Measurements from ENCODE around the gene NXNL1.

Gene NXNL1

DNA sequence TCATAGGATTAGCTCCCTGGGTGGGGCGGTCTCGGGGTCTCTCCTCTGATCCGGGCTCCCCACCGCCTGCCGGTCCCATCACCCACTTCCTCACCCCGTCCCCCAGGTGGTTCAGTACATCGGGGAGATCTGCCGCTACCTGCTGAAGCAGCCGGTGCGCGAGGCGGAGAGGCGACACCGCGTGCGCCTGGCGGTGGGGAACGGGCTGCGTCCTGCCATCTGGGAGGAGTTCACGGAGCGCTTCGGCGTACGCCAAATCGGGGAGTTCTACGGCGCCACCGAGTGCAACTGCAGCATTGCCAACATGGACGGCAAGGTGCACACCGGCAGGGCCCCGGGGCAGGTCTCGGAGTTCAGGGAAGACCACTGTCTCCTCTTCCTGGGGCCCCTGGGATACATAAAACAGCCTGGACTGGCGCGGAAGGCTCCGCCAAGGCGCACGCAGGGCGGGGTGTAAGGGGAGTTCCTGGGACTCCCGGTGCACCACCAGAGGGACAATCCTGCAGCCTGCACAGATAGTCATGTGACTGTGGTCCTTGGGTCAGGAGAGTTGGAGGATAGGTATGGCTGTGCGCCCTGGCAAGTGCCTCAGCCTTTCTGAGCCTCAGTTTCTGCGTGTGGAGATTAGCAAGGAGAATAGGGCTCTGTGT is 36.5 kb upstream of the NXNL1 start:
- no peak overlapping the region for H3K27ac ChIP-seq (ENCODE audit: low read length)
- H3K9me3 ChIP-seq (ENCODE audit: control insufficient read depth, insufficient read depth, low read length): no peaks in the 10 kb centered on the region
- no peaks in the 10 kb centered on the region for H3K27me3 ChIP-seq (ENCODE audit: control insufficient read depth, insufficient read depth, low read length)
- H3K4me1 ChIP-seq (ENCODE audit: control insufficient read depth, insufficient read depth, low read length): 0 out of 2 replicates have a peak, but pooled peaks cover 3% of the 10 kb centered on the region
- WGBS (ENCODE audit: insufficient coverage, insufficient read length): no CpG with 5 or more reads among the region's 41 CpGs
- DNase-seq (ENCODE audit: low read depth, low spot score): no peak
- no peaks in the 10 kb centered on the region for H3K36me3 ChIP-seq (ENCODE audit: control insufficient read depth, insufficient read depth, low read length)
- H3K4me3 ChIP-seq (ENCODE audit: low read length): no peak overlapping the region

DNA sequence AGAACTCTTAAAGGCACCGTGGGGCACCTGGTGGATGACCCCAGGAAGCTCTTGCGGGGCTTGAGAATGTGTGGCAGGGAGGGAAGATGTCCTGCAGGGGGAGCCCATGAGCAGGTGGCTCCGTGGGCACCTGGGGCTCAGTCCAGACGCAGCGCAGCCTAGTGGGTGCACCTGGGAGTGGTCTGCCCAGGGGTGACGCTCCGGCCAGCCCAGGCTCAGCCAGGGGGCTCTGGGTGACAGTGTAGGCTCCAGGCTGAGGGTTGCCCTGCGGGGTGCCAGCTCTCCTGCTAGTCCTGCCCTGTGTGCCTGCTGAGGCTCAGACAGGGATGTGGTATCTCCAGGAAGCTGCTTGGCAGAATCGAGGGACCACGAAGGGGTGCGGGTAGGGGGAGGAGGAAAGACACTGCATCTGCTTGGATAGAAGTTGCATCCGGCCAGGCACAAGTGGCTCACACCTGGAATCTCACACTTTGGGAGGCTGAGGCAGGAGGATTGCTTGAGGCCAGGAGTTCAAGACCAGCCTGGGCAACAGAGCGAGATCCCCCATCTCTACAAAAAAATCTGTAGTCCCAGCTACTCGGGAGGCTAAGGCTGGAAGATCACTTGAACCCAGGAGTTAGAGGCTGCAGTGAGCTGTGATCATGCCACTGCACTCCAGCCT is 35.7 kb upstream of the NXNL1 start:
- DNase-seq (ENCODE audit: low read depth, low spot score): no peak
- WGBS (ENCODE audit: insufficient coverage, insufficient read length): no CpG with 5 or more reads among the region's 14 CpGs
- Histone ChIP-seq H3K9me3 (ENCODE audit: control insufficient read depth, insufficient read depth, low read length) (no peaks in the 10 kb centered on the region), H3K27ac (ENCODE audit: low read length) (no peak overlapping the region), H3K4me1 (ENCODE audit: control insufficient read depth, insufficient read depth, low read length) (0 out of 2 replicates have a peak, but pooled peaks cover 3% of the 10 kb centered on the region), H3K4me3 (ENCODE audit: low read length) (no peak overlapping the region), H3K27me3 (ENCODE audit: control insufficient read depth, insufficient read depth, low read length) (no peaks in the 10 kb centered on the region), H3K36me3 (ENCODE audit: control insufficient read depth, insufficient read depth, low read length) (no peaks in the 10 kb centered on the region)

DNA sequence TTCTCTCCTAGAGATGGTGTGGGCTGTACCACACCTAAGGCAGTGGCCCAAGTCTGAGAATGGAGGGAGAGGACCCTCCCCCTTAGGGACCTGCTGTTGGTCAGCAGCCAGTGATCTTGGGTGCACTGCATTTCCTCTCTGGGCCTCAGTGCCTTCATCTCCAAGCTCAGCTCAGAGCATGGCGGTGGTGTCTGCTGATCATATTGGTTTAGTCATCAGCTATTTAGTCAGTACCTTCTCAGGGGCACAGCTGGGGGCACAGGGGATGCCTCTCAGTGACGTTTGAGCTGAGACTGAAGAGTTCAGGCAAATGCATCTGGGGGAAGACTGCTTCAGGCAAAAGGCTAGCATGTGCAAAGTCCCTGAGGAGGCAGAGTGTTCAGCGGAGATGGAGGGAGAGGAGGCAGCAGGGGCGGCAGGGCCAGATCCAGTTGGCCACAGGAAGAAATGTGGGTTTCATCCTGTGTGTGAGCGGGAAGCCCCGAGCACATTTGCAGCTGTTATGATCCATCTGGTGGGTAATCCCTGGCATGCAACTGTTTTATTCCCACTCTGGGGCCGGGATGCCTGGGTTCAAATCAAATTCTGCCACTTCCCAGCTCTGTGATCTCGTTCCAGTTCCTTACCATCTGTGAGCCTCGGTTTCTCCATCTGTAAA is 35.0 kb upstream of the NXNL1 start:
- H3K4me3 ChIP-seq (ENCODE audit: low read length): no peak overlapping the region
- H3K27me3 ChIP-seq (ENCODE audit: control insufficient read depth, insufficient read depth, low read length): no peaks in the 10 kb centered on the region
- no peak overlapping the region for H3K27ac ChIP-seq (ENCODE audit: low read length)
- no peaks in the 10 kb centered on the region for H3K36me3 ChIP-seq (ENCODE audit: control insufficient read depth, insufficient read depth, low read length)
- H3K4me1 ChIP-seq (ENCODE audit: control insufficient read depth, insufficient read depth, low read length): 0 out of 2 replicates have a peak, but pooled peaks cover 3% of the 10 kb centered on the region
- no peak for DNase-seq (ENCODE audit: low read depth, low spot score)
- WGBS (ENCODE audit: insufficient coverage, insufficient read length): no CpG with 5 or more reads among the region's 9 CpGs
- H3K9me3 ChIP-seq (ENCODE audit: control insufficient read depth, insufficient read depth, low read length): no peaks in the 10 kb centered on the region

DNA sequence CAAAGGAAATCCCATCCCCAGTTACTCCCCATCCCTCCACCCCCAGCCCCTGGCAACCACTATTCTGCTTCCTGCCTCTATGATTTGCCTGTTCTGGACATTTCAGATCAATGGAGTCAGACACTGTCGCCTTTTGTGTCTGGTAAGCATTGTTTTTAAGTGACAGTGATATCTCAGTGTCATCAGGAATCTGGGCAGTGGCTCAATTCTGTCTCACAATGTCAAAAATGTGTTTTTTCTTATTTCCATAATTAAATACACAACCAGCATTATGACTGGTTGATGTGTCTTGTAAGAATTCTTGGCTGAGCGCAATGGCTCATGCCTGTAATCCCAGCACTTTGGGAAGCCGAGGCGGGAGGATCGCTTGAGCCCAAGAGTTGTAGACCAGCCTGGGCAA is 30.6 kb upstream of the NXNL1 start:
- H3K36me3 ChIP-seq (ENCODE audit: control insufficient read depth, insufficient read depth, low read length): no peaks in the 10 kb centered on the region
- peaks cover 6% of the 10 kb centered on the region for H3K4me1 ChIP-seq (ENCODE audit: control insufficient read depth, insufficient read depth, low read length)
- WGBS (ENCODE audit: insufficient coverage, insufficient read length): no CpG with 5 or more reads among the region's 5 CpGs
- no peak overlapping the region for H3K4me3 ChIP-seq (ENCODE audit: low read length)
- no peak overlapping the region for H3K27ac ChIP-seq (ENCODE audit: low read length)
- no peaks in the 10 kb centered on the region for H3K27me3 ChIP-seq (ENCODE audit: control insufficient read depth, insufficient read depth, low read length)
- H3K9me3 ChIP-seq (ENCODE audit: control insufficient read depth, insufficient read depth, low read length): no peaks in the 10 kb centered on the region
- no peak for DNase-seq (ENCODE audit: low read depth, low spot score)

DNA sequence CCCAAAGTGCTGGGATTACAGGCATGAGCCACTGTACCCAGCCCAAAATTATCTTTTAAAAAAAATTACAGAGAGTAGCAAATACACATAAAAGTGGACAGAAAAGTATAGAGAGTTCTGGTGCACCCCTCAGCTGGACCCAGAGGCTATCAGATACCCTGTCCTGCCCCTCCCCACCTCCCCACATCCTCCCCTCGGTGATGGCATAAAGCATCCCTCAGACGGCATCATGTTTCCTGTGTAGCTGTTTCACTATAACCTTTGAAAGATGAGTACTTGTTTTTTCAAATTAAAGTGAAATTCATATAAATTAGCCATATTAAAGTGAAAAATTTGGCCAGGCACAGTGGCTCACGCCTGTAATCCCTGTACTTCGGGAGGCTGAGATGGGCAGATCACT is 29.7 kb upstream of the NXNL1 start:
- DNase-seq (ENCODE audit: low read depth, low spot score): no peak
- WGBS (ENCODE audit: insufficient coverage, insufficient read length): no CpG with 5 or more reads among the region's 4 CpGs
- Histone ChIP-seq H3K4me1 (ENCODE audit: control insufficient read depth, insufficient read depth, low read length) (peaks cover 6% of the 10 kb centered on the region), H3K27me3 (ENCODE audit: control insufficient read depth, insufficient read depth, low read length) (no peaks in the 10 kb centered on the region), H3K4me3 (ENCODE audit: low read length) (no peak overlapping the region), H3K9me3 (ENCODE audit: control insufficient read depth, insufficient read depth, low read length) (no peaks in the 10 kb centered on the region), H3K36me3 (ENCODE audit: control insufficient read depth, insufficient read depth, low read length) (no peaks in the 10 kb centered on the region), H3K27ac (ENCODE audit: low read length) (no peak overlapping the region)

DNA sequence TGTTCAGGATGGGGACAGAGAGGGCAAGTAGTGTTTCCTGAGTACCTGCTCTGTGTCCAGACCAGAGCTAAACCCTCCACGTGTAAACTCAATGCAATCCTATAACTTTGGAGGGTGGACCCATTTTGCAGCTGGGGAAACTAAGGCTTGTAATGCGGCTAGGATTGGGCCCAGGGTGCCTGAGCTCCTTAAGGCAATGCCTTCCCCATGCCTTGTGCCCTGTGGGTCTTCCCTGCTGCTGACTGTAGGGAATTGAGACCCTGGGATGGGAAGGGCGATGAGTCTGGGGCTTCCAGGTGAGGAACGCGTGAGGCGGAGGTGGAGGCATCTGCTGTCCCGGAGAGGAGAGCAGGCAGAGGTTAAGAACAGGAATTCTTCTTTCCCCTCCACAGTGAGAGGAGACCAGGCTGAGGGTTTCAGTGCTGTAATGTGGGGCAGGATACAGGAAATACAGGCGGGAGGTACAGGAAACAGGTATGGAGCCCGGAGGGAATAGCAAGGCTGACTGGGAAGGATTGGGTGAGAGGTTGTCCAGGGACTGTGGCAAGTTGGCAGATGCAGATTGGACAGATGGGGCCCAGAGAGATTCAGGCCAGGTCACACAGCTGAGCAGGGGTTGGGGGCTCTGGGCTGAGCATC is 28.8 kb upstream of the NXNL1 start:
- no peaks in the 10 kb centered on the region for H3K9me3 ChIP-seq (ENCODE audit: control insufficient read depth, insufficient read depth, low read length)
- H3K4me1 ChIP-seq (ENCODE audit: control insufficient read depth, insufficient read depth, low read length): peaks cover 6% of the 10 kb centered on the region
- H3K4me3 ChIP-seq (ENCODE audit: low read length): no peak overlapping the region
- H3K27me3 ChIP-seq (ENCODE audit: control insufficient read depth, insufficient read depth, low read length): no peaks in the 10 kb centered on the region
- WGBS (ENCODE audit: insufficient coverage, insufficient read length): no CpG with 5 or more reads among the region's 9 CpGs
- no peak for DNase-seq (ENCODE audit: low read depth, low spot score)
- H3K27ac ChIP-seq (ENCODE audit: low read length): no peak overlapping the region
- H3K36me3 ChIP-seq (ENCODE audit: control insufficient read depth, insufficient read depth, low read length): no peaks in the 10 kb centered on the region

DNA sequence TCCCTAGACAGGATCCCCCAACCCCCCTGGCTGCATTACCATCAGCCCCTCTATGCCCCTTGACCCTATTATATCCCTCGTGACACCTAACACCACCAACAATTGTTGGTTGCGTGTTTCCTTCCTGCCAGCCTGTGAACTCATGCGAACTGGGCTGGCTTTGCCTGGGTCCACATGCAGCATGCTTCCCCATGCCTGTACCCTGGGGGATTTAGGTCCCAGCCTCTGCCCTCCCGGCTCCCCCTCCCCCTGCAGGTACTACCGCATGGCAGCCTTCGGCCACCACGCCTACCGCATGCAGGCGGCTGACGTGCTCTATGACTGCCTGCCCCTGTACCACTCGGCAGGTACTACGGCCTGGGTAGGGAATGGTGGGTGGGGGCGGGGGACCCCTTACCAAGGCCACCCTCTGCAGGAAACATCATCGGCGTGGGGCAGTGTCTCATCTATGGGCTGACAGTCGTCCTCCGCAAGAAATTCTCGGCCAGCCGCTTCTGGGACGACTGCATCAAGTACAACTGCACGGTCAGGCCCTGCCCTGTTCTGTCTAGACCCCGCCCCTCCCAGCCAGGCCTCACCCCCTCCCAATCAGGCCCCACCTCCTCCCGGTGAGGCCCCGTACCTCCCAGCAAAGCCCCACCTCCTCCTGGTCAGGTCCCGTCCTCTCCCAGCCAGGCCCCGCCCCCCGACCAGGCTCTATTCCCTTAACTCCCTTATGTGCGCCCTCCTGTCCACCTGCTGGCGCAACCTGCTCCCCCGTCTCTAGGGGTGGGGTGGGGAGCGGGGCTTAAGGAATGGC is 28.1 kb upstream of the NXNL1 start:
- no CpG with 5 or more reads among the region's 31 CpGs for WGBS (ENCODE audit: insufficient coverage, insufficient read length)

DNA sequence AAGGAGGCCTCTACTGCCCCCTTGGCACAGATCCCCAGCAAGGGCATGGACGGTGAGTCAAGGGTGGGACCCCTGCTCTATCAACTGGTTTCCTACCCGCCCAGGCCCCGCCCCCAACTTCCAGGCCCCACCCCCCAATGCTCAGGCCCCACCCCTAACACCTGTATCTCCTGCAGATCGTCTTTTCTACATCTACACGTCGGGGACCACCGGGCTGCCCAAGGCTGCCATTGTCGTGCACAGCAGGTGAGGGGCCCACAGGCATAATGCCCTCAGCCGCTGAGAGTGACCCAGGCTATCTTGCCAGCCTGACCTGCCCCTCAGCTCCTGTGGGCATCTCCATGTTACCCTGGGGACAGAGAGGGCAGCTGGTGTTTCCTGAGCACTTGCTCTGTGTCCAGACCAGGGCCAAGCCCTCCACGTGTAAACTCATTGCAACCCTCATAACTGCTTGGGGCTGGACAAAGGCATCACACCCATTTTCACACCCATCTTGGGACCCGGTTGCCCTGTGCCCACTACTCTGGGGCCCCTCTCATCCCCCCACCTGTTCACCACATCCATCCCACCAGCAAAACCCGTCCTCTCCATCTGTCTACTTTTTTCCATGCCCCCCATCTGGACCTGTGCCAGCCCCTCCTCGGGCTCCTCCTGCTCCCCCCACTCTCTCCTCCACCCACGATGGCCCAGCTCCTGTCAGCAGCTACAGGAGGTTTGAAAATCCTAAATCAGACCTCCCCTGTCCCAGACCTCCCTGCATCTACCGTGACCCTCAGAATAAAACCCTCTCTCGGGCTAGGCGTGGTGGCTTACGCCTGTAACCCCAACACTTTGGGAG is 26.8 kb upstream of the NXNL1 start:
- Histone ChIP-seq H3K4me3 (ENCODE audit: low read length) (no peak overlapping the region), H3K36me3 (ENCODE audit: control insufficient read depth, insufficient read depth, low read length) (no peaks in the 10 kb centered on the region), H3K27me3 (ENCODE audit: control insufficient read depth, insufficient read depth, low read length) (no peaks in the 10 kb centered on the region), H3K4me1 (ENCODE audit: control insufficient read depth, insufficient read depth, low read length) (peaks cover 6% of the 10 kb centered on the region), H3K27ac (ENCODE audit: low read length) (no peak overlapping the region), H3K9me3 (ENCODE audit: control insufficient read depth, insufficient read depth, low read length) (no peaks in the 10 kb centered on the region)
- no peak for DNase-seq (ENCODE audit: low read depth, low spot score)
- WGBS (ENCODE audit: insufficient coverage, insufficient read length): no CpG with 5 or more reads among the region's 18 CpGs

More for the DNA sequence above, 28.1 kb upstream of the NXNL1 start:
- Histone ChIP-seq H3K27me3 (ENCODE audit: control insufficient read depth, insufficient read depth, low read length) (no peaks in the 10 kb centered on the region), H3K27ac (ENCODE audit: low read length) (no peak overlapping the region), H3K4me1 (ENCODE audit: control insufficient read depth, insufficient read depth, low read length) (peaks cover 6% of the 10 kb centered on the region), H3K4me3 (ENCODE audit: low read length) (peak overlapping the region; percentile 56; the same call in 1 of the 2 replicates), H3K9me3 (ENCODE audit: control insufficient read depth, insufficient read depth, low read length) (no peaks in the 10 kb centered on the region), H3K36me3 (ENCODE audit: control insufficient read depth, insufficient read depth, low read length) (no peaks in the 10 kb centered on the region)
- DNase-seq (ENCODE audit: low read depth, low spot score): no peak

DNA sequence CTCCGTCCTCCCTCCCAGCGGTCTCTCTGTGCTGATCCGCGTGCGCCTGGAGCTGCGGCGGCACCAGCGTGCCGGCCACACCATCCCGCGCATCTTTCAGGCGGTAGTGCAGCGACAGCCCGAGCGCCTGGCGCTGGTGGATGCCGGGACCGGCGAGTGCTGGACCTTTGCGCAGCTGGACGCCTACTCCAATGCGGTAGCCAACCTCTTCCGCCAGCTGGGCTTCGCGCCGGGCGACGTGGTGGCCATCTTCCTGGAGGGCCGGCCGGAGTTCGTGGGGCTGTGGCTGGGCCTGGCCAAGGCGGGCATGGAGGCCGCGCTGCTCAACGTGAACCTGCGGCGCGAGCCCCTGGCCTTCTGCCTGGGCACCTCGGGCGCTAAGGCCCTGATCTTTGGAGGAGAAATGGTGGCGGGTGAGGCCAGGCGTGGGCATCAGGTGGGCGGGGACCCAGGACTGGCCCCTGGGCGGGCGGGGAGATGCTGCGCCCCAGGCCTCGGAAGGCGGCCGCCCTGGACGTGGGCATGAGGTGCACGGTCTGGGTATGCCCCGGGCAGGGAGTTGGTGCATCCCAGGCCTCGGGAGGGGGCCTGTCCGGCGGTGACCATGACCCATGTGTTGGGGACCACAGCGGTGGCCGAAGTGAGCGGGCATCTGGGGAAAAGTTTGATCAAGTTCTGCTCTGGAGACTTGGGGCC is 26.0 kb upstream of the NXNL1 start:
- H3K4me3 ChIP-seq (ENCODE audit: low read length): no peak overlapping the region
- no peaks in the 10 kb centered on the region for H3K27me3 ChIP-seq (ENCODE audit: control insufficient read depth, insufficient read depth, low read length)
- H3K4me1 ChIP-seq (ENCODE audit: control insufficient read depth, insufficient read depth, low read length): peaks cover 6% of the 10 kb centered on the region
- DNase-seq (ENCODE audit: low read depth, low spot score): no peak
- no peaks in the 10 kb centered on the region for H3K36me3 ChIP-seq (ENCODE audit: control insufficient read depth, insufficient read depth, low read length)
- no peaks in the 10 kb centered on the region for H3K9me3 ChIP-seq (ENCODE audit: control insufficient read depth, insufficient read depth, low read length)
- no CpG with 5 or more reads among the region's 58 CpGs for WGBS (ENCODE audit: insufficient coverage, insufficient read length)
- no peak overlapping the region for H3K27ac ChIP-seq (ENCODE audit: low read length)
